RWPE2 (cell line): ENCODE measurements around the gene ANKRD55.
A peak's percentile ranks its signal among the peaks of the same experiment; 100 is the strongest.

Experiments used
- ATAC-seq: fragments of 200-7000 bp; cut with Tn5 transposase; 3 replicates; pipeline ENCODE4 v1.9.1; 2021; ENCODE audit warnings: low read depth
- DNase-seq: peaks from one replicate; pipeline ENCODE4 v3.0.0-alpha.2; 2020; ENCODE audit warnings: low spot score
- H3K27ac ChIP-seq: fragments of 450-650 bp; 2 replicates; pipeline ENCODE4 v1.5.1; 2017; ENCODE audit warnings: mild to moderate bottlenecking; ENCODE audit not compliant: poor library complexity, severe bottlenecking
- H3K27me3 ChIP-seq: fragments of 250-450 bp; sonication (Bioruptor Pico); 2 replicates; pipeline ENCODE4 v1.5.1; 2021; ENCODE audit warnings: mild to moderate bottlenecking, moderate library complexity; ENCODE audit not compliant: insufficient read depth, poor library complexity, severe bottlenecking
- H3K36me3 ChIP-seq: fragments of 250-450 bp; sonication (Bioruptor Pico); 2 replicates; pipeline ENCODE4 v1.5.1; 2020; ENCODE audit warnings: low read depth, mild to moderate bottlenecking, moderate library complexity
- H3K4me1 ChIP-seq: fragments of 250-450 bp; sonication (Bioruptor Pico); 2 replicates; pipeline ENCODE4 v1.5.1; 2021; ENCODE audit warnings: mild to moderate bottlenecking, moderate library complexity; ENCODE audit not compliant: insufficient read depth, poor library complexity, severe bottlenecking
- H3K4me3 ChIP-seq: fragments of 250-450 bp; sonication (Bioruptor Pico); 2 replicates; pipeline ENCODE4 v1.5.1; 2021; ENCODE audit warnings: mild to moderate bottlenecking, moderate library complexity; ENCODE audit not compliant: severe bottlenecking
- H3K9me3 ChIP-seq: fragments of 250-450 bp; sonication (Bioruptor Pico); 2 replicates; pipeline ENCODE4 v1.5.1; 2021; ENCODE audit warnings: mild to moderate bottlenecking, moderate library complexity; ENCODE audit not compliant: severe bottlenecking
- CTCF ChIP-seq: fragments of 450-650 bp; IDR thresholded peaks from one replicate; pipeline ENCODE4 v1.5.1; 2017; ENCODE audit warnings: mild to moderate bottlenecking, moderate library complexity; ENCODE audit not compliant: poor library complexity, severe bottlenecking

The ANKRD55 gene

DNA sequence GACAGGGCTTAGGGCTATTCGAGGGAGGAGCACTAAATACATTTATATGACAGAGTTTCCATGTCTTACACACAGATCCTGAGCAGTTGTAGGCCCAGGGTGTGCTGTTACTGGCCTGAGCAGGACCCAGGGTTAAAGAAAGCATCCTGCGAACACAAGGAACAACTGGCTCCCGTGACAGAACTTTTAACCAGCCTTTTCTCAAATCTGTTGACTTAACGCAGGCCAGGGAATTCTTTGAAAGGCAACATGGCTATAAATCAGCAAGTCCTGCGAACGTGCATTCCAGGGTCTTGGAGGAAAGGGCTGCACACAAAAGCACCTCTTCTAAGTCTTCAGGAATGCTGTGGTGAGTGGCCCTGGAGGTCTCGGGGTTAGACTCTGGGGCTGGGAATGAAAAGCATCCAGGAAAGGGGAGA is 45.2 kb upstream of the ANKRD55 start:
- no peak for TF ChIP-seq CTCF
- no peak for DNase-seq
- Histone ChIP-seq H3K27ac (no peak overlapping the region), H3K36me3 (no peaks in the 10 kb centered on the region), H3K27me3 (no peaks in the 10 kb centered on the region), H3K4me1 (peaks cover 10% of the 10 kb centered on the region), H3K9me3 (no peaks in the 10 kb centered on the region), H3K4me3 (no peak overlapping the region)
- no peak for ATAC-seq

DNA sequence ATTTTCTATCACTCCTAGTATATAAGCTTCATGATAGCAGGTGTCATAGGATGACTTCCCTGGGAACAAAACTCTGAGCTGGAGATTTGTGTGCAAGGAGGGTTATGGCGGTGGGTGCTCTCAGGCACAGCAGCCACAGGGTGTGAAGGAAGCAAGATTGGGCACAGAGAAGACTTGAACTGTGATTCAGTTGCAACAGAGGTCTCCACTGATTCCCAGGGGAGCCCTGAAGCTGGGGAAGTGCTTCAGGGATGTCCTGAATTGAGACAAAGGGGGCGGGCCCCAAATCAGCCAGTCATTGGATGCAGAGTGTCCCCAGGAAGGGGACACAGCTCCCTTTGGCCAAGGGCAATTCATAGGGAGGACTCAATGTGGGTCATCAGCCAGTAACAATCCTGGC is 44.4 kb upstream of the ANKRD55 start:
- no peak for TF ChIP-seq CTCF
- peaks cover 10% of the 10 kb centered on the region for H3K4me1 ChIP-seq
- H3K9me3 ChIP-seq = no peaks in the 10 kb centered on the region
- H3K4me3 ChIP-seq = no peak overlapping the region
- no peaks in the 10 kb centered on the region for H3K36me3 ChIP-seq
- no peak for ATAC-seq
- no peak for DNase-seq
- no peaks in the 10 kb centered on the region for H3K27me3 ChIP-seq
- no peak overlapping the region for H3K27ac ChIP-seq

- DNase-seq (no peak), ATAC-seq (no peak)
- H3K36me3 ChIP-seq = no peaks in the 10 kb centered on the region
Observed at GRCh38 chr5:56273376-56273955, 40.3 kb upstream of the ANKRD55 start.

GRCh38 chr5:56272765-56273164 is 39.6 kb upstream of the ANKRD55 start:
- DNase-seq (no peak), ATAC-seq (no peak)
- no peak for TF ChIP-seq CTCF
- no peak overlapping the region for H3K4me3 ChIP-seq
- H3K27ac ChIP-seq = no peak overlapping the region
- no peaks in the 10 kb centered on the region for H3K27me3 ChIP-seq
- no peaks in the 10 kb centered on the region for H3K36me3 ChIP-seq
- H3K9me3 ChIP-seq = no peaks in the 10 kb centered on the region
- no peaks in the 10 kb centered on the region for H3K4me1 ChIP-seq

More at GRCh38 chr5:56273376-56273955, 40.3 kb upstream of the ANKRD55 start:
- H3K9me3 ChIP-seq = no peaks in the 10 kb centered on the region
- no peak for TF ChIP-seq CTCF
- no peak overlapping the region for H3K4me3 ChIP-seq
- no peak overlapping the region for H3K27ac ChIP-seq
- H3K4me1 ChIP-seq = no peaks in the 10 kb centered on the region
- no peaks in the 10 kb centered on the region for H3K27me3 ChIP-seq

GRCh38 chr5:56270568-56271392 is 37.6 kb upstream of the ANKRD55 start:
- no peaks in the 10 kb centered on the region for H3K36me3 ChIP-seq
- peak; percentile 100 for TF ChIP-seq CTCF
- ATAC-seq = peak; percentile 97
- H3K27ac ChIP-seq = no peak overlapping the region
- no peak overlapping the region for H3K4me3 ChIP-seq
- DNase-seq = no peak
- no peaks in the 10 kb centered on the region for H3K27me3 ChIP-seq
- no peaks in the 10 kb centered on the region for H3K4me1 ChIP-seq
- H3K9me3 ChIP-seq = no peaks in the 10 kb centered on the region
